Dermis microvascular lymphatic vessel endothelial cell (primary cell): ENCODE measurements around the gene LSM7. TPM values are rescaled to one million over a fixed set of nuclear protein-coding genes. Genes with fewer than 3 reads are reported as not detected.

ENCODE experiments used
- DNase-seq, 2 donors: peaks; one replicate each; pipeline versions ENCODE4 v3.0.0 to v3.0.0-alpha.2; 2010; ENCODE audit warnings: low read depth in 2 of 2
- total RNA-seq: library from RNA; depleted of rRNA; stranded (reverse); fragments of >200 nt; gene quantifications from 2 replicates; pipeline ENCODE4 v1.2.1, GENCODE V29; 2014

The LSM7 gene
- 90.9 and 94.4 TPM in 2 replicates for total RNA-seq

- DNase-seq: peak; percentile 79 to 90
These were observed at the start of gene LSM7, which contains the start of gene SPPL2B for GRCh38 chr19:2328401-2329148. TSS of gene LSM7 (minus strand) at chr19:2328586. CDS start at chr19:2328566, 20 bp downstream. TSS of gene SPPL2B (plus strand) at chr19:2328684. CDS start at chr19:2328710, 26 bp downstream.

DNA sequence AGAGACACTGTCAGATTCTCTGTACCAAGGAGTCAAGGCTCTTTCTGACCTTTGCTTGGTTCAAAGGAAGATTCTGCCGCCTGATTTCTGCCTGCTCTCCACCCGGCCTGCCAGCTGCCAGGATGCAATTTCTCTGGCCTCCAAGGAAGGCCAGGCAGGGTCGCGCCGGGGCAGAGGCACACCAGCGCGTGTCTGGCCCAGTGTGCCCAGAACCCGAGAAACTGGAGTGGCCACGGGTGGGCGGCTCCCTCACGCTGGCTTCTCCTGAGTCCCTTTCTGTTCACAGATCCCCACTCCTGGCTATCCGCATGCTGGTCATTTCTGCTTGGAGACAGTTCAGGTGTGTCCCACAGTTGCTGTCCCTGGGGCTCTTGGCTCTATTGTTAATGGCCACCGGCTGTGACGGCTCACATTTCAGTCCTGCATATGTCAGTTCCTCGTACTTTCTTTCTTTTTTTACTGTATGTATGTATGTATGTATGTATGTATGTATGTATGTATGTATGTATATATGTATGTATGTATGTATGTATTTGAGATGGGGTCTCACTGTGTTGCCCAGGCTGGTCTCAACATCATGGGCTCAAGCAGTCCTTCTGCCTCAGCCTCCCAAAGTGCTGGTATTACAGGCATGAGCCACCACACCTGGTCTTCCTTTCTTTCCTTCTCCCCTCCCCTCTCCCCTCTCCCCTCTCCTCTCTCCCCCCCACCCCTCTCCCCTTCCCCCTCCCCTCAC lies 48.6 kb upstream of the LSM7 start:
- no peak for DNase-seq

DNA sequence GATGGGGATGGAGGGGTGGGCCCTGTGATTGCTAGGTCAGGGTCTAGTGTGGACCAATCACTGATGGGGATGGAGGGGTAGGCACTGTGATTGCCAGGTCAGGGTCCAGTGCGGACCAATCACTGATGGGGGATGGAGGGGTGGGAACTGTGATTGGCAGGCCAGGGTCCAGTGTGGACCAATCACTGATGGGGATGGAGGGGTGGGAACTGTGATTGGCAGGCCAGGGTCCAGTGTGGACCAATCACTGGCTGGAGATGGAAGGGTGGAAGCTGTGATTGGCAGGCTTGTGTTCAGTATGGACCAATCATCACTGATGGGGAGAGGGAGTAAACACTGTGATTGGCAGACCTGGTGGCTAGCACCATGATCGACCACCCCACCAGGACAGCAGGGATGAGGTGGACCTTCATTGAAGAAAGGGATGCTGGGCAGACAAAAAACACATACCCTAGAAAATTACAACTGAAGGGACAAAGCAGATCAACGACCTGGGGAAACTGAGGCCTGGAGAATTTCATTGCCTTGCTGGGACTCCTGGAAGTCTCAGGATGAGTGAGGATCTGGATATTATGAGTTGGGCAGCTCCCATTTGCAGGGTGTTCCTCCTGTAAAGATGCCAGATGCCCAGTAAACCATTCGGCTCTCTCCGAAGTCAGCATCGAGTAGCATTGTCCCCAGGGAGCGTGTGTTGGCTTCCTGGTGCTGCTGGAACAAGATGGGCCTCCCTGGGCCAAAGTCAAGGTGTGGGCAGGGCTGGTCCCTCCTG lies 47.2 kb upstream of the LSM7 start:
- DNase-seq: peak in 1 of 2 donors; percentile 17

DNA sequence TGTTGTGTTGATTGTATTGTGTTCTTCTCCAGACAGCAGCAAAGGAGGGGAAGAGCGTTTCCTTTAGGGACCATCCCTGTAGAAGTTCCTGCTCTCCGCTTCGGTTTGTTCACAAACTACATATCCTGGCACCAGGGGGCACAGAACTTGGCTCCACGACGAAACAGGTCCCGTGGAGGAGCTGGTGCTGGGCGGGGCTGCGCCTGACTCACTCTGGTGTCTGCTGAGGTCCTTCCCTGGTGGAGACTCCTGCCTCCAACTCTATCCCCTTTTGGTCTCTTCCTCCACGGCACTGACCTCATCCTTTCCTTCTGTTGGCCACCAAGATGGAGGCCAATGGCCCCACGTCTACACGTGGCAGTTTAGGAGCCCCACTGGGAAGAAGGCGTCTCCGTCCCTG lies 46.4 kb upstream of the LSM7 start:
- no peak for DNase-seq

GRCh38 chr19:2372076-2372612 lies 43.8 kb upstream of the LSM7 start:
- DNase-seq: no peak

GRCh38 chr19:2371656-2372055 lies 43.3 kb upstream of the LSM7 start:
- peak in 1 of 2 donors; percentile 11 for DNase-seq

GRCh38 chr19:2365201-2365970 lies 37.0 kb upstream of the LSM7 start:
- peak; percentile 60 to 71 for DNase-seq

- DNase-seq: no peak
These were observed 35.0 kb upstream of the LSM7 start for GRCh38 chr19:2363419-2363818.

DNA sequence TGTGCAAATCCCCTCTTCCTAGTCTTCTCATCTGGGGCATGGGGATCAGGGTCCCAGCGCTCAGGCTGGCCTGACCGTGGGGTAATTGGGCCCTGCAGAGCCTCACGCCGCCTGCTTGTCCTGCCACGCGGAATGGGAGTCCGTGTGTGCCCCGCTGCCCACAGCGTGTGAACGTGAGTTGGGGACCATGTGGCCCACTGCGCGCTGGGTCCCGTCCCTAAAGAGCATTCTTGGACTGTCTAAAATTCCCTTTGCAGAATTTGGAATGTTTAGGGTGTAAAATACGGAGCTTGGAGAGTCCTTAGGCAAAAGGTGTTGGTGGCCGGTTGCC lies 34.5 kb upstream of the LSM7 start:
- DNase-seq: no peak

DNA sequence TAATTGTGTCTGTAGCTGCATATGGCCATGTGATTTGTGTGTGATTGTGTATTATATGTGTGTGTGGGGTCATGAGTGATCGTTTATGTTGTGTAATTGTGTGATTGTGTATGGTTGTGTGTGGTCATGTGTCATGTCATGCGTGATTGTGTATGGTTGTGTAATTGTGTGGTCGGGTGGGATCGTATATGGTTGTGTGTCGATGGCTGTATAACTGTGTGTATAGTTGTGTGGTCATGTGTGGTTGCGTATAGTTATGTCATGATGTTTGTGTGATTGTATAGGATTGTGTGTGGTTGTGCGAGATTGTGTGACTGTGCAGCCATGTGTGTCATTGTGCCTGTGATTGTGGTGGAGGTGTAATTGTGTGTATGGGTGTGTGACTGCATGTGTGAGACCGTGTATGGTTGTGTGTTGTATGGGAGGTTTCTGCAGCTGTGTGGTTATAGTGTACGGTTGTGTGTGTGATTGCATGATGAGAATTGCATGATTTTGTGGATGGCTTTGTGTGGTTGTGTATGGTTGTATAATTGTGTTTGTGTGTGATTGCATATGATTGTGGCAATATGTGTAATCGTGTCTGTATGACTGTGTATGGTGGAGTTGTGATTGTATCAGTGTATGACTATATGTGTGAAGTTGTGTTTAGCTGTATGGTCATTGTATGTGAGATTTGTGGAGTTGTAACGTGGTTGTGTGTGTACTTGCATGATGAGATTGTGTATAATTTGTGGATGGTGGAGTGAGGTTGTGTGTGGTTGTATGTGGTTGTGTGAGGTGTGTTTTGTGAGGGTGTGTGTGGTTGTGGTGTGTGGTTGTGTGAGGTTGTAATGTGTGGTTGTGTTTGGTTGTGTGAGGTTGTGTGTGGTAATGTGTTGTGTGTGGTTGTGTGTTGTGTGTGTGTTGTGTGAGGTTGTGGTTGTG lies 33.9 kb upstream of the LSM7 start:
- no peak for DNase-seq

- no peak for DNase-seq
These were observed 33.1 kb upstream of the LSM7 start for GRCh38 chr19:2361246-2362045.

DNA sequence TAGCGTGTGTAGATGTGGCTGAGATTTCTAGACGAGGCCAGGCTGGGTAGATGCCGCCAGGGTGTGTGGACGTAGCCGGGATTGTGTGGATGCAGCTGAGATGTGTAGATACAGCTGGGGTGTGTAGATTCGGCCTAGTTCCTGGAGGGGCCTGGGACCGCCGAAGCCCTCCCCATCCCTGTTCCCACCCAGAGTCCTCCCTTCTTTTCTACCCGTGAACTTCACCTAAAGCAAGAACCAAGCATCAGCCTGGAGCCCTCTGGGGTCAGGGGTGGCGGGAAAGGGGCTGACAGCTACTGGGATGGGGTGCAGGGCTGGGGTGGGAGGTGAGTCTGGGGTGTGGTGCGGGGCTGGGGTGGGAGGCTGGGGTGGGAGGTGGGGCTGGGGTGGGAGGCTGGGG lies 32.4 kb upstream of the LSM7 start:
- no peak for DNase-seq

- DNase-seq: no peak
These were observed 31.8 kb upstream of the LSM7 start, which contains the start of gene TMPRSS9 for GRCh38 chr19:2359992-2360685. TSS of gene TMPRSS9 (plus strand) at chr19:2360265. CDS start at chr19:2389786, 29,521 bp downstream.

DNA sequence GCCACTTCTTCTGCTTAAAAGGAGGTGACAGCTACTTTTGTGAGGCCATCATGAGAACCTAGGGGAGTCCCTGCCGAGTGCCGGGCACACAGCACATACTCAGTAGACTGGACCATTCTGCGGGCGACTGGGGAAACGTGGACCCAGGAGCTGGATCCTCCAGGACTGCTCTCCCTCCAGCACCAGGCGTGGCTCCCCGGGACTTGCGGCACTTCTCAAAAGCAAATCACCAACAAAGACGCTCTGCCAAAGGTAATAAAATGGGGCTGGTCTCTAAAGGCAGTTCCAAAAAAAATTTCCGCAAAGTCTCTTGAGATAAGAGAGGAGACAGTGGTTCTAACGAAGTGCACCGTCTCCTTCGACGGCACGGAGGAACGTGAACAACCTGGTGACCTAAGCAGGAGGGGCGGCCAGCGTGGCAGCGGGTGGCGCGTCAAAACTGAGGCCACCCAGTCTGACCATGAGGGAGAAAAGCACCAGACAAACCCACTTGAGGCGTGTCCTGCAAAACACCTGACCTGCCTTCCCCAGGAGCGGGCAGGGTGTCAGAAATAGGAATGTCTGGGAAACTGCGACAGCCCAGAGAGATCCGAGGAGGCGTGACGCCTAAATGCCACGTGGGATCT lies 30.3 kb upstream of the LSM7 start:
- DNase-seq: no peak

- DNase-seq: no peak
These were observed 29.2 kb upstream of the LSM7 start for GRCh38 chr19:2357279-2358206.

DNA sequence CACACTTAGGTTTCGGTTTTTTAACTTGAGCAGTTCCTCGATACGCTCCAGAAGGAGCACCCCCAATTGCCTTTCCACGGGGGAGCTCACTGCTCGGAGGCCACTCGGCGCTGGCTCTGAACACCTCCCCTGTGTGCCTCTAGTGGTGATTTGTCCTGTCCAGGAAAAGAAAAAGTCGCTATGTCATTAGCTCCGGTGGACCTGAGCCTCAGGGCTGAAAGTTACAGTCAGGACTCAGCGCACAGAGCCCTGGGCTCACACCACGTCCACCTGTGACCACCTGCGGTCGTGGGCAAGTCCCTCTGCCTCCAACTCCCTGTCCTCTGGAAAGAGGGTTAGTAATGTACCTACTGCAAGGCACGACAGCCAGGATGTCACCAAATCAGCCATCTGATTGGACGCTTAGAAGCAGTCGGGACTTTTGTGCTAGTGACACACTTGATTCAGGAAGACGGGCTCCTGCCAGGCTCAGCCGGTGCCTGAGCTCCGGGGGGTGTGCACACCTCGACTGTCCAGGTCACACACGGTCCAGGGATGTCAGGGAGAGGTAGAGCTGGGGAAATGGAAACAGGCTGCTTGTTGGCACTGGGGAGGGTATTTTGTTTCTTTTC lies 27.8 kb upstream of the LSM7 start:
- DNase-seq: no peak
